ENCODE data around the gene PDCL2.
"Not testable (repeated sequence)": the region's sequence is repeated elsewhere in the genome, so short reads cannot be mapped to it uniquely, and the experiment has no call there.

Gene PDCL2

DNA sequence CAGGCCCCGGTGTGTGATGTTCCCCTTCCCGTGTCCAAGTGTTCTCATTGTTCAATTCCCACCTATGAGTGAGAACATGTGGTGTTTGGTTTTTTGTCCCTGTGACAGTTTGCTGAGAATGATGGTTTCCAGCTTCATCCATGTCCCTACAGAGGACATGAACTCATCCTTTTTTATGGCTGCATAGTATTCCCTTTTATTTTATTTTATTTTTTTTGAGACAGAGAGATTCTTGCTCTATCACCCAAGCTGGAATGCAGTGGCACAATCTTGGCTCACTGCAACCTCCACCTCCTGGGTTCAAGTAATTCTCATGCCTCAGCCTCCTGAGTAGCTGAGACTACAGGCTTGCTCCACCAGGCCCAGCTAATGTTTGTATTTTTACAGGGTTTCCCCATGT lies 9.3 kb downstream of the PDCL2 start:
- DNase-seq = not testable (repeated sequence)

DNA sequence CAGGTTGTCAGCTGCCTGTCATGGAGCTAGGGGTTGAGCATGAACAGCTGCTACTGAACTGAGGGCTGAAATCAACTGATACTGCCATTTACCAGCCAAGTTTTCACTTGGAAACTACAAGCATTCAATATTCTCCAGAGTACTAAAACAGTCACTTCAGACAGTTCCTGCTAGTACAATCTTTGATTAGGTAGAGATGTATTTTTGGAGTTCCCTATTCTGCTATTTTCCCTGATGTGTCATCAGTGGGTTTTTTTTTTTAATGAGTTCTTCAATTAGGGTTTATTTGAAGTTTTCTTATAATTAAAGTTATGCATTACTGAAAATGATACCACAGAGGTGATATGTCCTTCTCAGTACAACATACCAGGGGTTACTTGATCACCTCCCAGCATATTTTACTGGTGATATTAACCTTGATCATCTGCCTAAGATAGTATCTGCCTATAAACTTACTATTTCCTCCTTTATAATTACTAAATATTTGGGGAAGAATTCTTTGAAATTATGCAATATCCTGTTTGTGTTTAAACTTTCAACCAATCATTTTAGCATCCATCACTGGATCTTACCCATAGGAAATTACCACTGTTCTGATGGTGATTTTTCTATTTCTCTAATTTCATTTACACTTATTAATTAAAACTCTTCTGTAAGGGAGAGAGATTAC lies 13.6 kb downstream of the PDCL2 start:
- no peak for DNase-seq

DNA sequence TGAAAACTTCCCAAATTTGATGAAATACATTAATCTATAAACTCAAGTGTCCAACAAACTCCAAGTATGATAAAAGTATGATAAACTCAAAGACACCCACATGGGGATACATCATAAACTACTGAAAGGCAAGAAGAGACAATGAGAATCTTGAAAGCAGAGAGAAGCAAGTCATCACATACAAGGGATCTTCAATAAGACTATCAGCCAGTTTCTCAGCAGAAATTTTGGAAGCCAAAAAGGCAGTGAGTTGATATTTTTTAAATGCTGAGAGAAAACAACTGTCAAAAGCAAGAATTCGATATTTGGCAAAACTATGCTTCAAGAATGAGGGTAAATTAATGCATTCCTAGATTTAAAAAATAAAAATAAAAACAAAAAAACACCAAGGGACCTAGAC lies 16.5 kb downstream of the PDCL2 start:
- DNase-seq = no peak

DNA sequence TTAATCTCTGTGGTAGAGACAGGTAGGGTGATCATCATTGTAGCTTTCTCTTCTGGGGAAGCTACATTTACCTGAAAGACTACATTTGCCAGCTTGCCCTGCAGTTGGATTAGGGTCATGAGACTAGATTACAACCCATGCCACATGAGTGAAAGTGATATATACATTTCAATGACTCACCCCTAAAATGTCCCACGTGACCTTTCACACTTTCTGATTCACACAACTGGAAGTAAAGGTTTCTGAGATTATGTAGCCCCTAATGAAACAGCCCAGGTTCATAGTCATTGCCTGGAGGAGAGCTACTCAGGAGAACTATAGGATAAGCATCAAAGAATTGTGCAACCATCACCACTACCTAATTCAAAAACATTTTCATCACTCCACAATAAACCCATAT lies 17.8 kb downstream of the PDCL2 start:
- no peak for DNase-seq

DNA sequence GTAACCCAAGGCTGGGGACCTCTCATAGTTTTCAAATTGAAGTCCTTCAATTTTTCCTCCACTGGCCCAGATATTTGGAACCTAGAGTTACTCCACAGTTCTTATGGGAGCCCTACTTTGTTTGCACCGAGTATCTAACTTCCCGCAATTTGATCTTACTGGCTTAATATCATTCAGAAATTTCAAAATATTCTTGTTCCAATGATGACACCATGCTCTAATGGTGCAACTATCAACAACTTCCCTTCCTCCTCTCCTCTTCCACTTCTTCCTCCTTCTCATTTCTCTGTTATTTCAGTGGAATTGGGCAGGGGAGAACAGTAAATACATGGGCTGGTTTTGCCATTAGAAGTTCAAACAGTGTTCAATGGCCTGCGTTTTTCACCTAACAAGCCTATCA lies 20.2 kb downstream of the PDCL2 start:
- no peak for DNase-seq

DNA sequence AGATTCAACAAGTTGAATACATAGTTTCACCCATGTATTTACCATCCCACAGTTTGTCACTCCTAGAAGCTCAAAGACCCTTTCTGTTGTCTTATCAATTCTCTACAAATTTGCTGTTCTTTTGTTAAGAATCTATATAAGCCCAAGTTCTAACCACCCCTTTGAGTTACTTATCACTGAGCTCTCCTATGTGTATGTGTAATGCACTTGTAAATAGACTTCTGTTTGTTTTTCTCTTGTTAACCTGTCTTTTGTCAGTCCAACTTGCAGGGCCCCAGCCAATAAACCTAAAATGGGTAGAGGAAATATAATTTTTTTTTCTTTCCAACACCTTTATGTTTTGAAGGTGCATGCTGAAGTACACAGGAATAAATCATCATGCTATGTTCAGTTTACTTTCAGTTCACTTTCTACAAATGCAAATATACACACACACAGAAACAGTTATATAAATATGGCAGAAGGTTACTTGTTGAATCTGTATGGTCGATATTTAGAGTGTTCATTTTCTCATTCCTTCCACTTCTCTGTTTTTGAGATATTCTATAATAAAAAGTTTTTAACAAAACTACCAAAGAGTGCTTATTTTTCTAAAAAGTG lies 23.0 kb downstream of the PDCL2 start:
- no peak for DNase-seq

DNA sequence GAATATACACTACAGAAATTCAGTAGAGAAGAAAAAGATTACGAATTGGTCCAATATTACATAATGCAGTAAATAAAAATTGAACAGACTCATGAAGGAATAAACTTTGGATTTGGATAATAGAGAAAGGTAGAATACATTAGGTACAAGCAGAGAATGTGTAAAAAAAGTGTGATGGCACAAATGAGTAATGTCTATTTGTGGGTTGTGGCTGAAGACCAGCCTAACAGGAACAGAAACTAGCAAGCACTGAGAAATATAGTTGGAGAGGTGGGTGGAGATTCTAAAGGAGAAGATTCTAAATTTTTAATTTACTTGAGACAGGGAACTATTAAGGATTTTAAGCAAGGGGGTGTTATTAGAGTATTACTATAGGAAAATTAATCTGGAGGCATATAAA lies 30.2 kb downstream of the PDCL2 start:
- DNase-seq = no peak

DNA sequence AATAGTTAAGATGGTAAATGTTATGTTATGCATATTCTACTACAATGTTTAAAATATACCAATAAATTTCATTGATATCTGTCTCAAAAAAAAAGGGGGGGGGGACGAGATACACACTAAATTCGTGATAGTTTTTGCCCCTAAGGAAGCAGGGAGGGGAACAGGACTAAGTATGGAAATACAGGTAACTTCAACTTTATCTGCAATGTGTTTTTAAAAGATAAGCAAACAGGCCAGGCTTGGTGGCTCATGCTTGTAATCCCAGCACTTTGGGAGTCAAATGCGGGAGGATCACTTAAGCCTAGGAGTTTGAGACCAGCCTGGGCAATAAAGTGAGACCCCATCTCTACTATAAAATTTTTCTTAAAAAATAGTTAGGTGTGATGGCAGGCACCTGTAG lies 31.9 kb downstream of the PDCL2 start:
- DNase-seq = no peak

DNA sequence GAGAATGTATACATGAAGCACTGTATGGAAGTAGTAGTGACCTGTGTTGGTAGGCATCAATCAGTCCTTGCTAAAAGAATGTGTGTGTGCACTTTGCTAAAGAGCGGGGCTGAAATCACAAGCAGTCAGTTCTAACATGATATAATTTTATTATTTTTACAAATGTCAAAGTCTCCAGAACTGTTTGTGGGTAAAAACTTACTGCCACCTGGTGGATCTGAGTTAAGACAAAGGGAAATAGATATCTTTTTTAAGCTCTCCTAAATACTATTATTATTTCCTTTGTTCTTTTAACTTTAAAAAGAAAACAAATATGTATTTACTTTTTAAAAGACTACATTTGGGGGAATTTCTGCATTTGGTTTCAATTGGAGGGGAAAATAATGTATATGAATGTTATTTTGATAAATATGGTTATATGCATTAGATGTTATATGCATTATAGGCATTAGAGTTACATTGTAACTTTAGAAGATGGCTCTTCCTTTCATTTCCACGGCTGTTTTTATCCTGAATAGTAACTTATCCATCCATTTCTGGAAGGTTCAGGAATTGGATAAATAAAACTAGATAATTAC lies 37.5 kb downstream of the PDCL2 start:
- DNase-seq = peak in 1 of 2 donors; percentile 11

DNA sequence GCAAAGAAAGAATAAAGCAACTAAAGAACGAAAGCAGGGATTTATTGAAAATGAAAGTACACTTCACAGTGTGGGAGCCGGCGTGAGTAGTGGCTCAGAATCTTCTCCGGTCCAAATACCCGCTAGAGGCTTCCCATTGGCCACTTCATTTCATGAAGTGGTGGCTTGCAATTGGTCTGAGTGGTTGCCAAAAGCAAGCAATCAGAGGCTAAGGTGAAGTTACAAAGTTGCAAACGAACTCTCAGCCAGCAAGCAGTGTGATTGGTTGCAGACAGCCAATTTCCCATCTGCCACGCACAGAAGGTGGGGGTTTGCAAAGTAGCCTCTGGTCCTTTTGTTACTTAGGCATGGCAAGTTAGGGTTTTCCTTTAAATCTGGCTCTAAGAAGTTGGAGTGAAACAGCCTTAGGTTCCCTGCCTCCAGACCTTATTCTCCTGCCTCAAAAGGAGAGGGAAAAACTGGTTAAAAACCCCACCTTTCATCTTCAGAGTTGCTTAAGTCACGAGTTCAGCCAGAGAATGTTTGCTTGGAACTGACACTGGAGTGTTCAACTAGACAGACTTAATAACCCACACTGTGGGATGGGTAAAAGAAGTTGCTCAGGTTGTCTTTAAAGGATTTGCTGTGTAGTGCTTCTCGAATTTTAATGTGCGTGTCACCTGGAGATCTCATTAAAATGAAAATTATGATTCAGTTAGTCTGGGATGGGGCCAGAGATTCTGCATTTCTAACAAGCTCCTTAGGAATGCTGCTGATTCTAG lies 38.4 kb downstream of the PDCL2 start:
- DNase-seq = no peak

DNA sequence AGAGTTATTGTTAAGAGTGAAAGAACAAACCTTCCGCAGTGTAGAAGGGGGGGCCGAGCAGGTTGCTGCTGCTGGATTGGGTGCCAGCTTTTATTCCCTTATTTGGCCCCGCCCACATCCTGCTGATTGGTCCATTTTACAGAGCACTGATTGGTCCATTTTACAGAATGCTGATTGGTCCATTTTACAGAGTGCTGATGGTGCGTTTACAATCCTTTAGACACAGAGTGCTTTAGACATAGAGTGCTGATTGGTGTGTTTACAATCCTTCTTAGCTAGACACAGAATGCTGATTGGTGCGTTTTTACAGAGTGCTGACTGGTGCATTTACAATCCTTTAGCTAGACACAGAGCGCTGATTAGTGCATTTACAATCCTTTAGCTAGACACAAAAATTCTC lies 40.1 kb downstream of the PDCL2 start:
- DNase-seq = not testable (repeated sequence)

DNA sequence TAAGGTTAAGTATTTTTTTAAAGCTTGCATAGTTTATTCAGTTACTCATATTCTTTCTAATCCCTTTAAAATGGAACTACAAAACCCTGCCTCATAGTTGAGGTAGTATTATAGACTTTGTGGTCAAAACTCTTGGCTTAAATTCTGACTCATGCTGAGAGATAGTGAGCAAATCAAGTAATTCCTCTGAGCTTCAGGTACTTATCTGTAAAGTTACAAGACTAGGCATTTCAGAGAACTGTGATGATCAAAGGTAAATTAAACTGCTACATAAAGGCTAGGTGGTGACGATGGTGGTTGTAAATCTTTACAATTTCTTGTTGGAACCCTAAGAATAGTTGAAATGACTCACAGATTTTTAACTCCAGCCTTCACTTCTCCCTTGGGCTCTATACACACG lies 42.2 kb downstream of the PDCL2 start:
- no peak for DNase-seq

DNA sequence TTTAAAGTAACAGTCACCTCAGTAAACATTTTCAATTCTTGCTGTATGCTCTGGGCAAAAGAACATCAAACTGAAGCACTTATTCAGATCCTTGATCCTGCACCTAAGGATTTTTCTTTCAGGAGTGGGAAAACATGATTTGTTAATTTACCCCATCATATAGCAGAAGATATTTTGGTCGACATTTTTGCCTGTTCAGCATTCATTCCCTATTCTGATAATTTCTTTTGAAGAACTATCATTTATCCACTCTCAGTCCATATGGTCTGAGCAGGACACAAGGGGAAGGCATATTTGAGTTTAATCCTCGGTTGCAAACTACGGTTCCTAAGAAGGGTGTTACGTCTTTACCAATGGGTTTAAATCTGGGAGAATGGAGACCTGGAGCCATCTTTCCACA lies 44.1 kb downstream of the PDCL2 start:
- DNase-seq = no peak

DNA sequence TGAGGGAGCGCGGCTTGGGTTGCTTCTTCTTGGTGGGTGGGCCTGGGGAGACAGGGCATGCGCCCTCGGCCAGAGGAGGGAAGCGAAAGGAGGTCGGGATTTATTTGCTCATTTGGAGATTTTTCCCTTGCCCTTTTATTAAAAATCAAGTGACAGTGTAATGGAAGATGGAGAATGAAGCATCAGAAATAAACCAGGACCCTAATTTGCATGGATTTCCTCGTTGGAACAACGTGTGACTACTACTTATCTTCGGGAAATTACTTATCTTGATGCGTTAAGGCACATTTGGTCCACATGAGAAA lies 44.6 kb downstream of the PDCL2 start:
- no peak for DNase-seq

DNA sequence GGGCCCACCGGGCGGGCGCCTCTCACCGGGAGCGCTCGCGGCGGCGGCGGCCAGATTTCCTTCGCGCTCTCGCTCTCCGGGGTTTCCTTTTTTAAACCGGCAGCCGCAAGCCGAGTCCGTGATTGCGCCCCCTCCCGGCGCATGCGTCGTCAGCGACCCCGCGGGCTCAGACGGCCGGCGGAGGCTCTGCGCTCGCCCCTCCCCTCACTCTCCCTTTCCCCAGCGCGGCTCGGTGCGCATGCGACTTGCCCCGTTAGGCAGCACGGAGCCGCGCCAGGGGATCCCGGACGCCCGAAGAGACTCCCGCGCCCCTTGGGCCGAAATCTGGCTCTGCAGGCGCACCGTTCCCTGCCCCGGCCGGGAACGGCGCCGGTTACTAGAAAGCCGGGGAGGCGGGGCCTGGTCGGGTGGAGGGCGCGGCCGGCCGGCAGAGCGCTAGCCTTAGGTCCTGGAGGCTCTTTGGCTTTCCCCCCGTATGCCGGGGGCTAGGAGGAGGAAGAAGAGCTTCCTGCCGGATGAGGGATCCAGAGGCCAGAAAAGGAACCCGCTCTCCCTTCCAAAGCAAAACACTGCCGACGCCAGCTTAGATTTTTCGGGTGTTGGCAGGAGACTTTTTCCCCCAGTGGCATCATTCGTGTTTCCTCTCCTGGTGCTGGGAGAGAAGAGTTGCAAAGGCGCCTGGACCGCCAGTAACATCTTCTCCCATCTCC lies 45.1 kb downstream of the PDCL2 start, which contains the start of gene CLOCK:
CLOCK (minus strand) TSS at position 154 of the 710 bp plus-strand sequence. CDS start 64,124 bp downstream, outside the sequence.
- DNase-seq = peak; percentile 80 to 86

DNA sequence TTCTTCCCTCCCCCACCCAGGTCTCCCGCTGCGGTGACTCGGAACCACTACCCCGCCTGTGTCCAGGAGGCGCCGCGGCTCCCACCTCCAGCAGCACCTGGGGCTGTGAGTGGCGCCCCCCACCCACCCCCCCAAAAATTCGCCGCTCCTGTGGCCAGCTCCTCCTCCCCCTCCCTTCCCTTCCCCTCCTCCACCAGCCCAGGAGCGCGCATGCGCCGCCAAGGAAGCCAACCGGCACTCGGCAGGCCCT lies 45.6 kb downstream of the PDCL2 start:
- no peak for DNase-seq

DNA sequence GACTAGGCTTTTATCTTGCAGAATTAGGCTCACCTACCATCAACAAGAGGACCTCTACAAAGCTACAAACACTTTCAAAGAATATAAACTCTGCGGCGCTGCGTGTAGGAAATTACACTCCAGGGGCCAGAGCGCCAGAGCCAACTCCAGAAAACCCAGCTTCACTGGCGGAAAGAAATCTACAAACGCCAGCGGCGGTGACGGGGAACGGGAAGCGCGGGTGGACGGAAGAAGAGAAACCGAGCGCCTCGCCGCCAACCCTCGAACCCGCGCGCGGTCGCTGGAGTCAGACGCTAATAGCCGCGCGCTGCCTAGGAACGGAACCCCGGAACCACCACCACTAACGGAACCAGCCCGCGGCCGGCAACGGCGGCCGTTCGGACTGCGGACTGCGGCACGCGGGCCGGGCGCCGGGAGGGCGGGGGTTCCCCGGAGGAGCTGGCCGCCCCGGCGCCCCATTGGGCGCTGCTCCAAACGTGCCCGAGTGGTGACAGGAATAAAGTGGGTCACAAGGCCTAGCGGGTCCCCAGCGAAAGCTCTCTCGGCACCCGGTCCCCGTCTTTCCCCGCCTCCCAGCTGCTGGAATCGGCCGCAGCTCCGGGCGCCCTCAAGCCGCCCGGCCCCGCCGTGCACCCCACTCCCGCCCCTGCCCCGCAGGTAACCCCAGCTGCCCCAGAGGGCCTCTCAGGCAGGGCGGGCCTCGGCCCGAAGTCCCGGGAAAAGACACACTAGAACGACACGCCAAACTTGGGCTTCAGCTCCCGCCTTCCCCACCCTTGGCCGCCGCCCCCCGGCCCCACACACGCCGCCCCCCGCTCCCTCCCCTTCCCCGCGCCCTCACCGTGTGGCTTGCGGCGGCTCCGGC lies 46.2 kb downstream of the PDCL2 start:
- peak; percentile 51 to 54 for DNase-seq

DNA sequence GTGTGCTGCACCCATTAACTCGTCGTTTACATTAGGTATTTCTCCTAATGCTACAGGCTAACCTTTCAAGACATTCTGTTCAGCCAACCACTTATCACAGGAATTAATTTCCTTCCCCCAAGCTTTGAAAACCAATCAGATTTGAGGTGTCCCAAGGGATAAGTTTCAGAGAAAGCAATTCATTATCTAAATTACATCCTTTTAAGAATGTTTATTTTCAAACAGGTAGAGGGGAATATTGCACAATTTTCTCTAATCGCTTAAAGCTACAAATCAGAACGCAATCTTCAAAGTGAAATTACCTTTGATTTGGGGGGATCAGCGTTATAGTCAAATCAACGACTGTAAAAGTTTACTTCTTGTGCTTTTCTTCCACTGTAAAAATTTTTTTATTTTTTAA lies 46.9 kb downstream of the PDCL2 start:
- no peak for DNase-seq

DNA sequence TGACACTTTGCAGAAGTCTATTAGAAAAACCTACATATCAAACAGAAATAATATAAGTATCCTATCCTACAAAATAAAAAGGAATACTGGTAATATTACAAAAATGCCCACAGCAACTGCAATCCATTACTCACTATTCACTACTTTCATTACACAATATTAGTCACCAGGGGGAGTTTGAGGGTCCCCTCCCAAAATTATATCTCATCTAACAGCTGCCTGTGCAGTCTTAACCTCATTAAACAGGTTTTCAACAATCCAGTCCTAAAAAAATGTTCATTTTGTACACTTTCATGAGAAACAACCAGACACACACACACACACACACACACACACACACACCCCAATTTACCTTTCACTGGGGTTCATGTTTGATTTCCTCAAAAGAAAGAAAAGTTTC lies 48.2 kb downstream of the PDCL2 start:
- no peak for DNase-seq

DNA sequence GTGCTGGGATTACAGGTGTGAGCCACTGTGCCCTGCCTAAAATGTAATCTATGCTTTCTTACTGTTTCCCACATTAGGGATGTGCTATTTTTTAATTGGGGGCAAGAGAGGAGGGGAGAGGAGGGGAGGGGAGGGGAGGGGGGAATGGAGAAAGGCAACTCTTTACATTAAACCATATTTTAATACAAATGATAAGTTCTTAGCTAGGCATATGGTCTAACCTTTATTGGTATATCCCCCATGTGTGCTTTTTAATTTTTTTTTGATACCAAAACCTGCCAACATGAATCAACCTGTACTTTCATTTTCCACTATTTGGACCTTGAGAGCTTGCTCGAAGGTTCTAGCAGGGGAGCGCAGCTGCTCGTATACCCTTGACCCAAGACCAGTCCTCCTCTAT lies 51.8 kb downstream of the PDCL2 start:
- DNase-seq = no peak

DNA sequence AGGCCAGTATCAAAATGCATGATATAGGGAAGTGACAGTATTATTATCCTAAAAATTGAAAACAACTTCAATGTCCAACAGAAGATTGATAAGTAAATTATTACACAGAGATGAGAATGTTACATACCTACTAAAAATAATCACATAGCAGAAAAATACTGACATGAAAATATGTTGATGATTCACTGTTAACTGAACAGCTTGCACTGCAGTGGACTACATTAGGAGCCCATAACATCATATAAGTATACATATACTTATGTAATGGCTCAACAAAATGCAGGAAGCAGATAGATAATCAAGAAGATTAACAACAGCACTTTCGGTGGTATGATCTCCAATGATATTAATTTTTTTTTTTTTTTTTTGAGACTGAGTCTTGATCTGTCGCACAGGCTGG lies 52.4 kb downstream of the PDCL2 start:
- DNase-seq = no peak

DNA sequence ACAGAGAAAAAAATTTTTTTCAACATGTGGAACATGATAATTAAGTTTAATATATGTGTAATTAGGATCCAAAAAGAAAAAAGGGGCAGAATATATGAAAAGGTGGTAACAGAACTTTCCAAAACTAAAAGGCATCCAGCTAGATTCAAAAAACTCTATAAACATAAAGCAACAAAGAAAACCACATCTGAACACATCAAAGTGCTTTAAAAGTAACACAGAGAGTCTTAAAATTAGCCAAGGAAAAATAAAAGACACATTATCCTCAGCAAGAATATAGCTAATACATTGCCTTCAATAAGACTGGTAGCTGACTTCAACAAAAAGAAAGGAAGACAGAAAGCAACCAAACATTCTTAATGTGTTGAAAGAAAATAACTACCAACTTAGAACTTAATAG lies 53.5 kb downstream of the PDCL2 start:
- no peak for DNase-seq

DNA sequence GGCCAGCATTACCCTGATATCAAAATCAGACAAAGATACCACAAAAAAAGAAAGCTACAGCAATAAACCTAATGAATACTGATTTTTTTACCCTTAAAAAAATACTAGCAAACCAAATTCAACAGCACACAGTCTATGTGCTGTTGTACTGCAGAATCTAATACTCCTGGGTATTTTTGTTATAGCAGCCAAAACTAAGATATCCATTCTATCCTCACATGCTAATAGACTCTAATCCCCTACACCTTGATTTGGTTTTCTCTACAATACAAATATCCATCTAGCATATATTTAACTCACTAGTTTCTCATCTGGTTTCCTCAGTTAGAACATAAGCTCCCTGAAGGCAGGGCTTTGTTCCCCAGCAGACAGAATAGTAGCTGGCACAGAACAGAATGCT lies 57.7 kb downstream of the PDCL2 start:
- no peak for DNase-seq

Data from activated CD4-positive, alpha-beta T cell treated with anti-CD3 and anti-CD28 coated beads for 4 hours (primary cell).